Lung (tissue), 12 donors: ENCODE data around the gene FGF14. TPM values are rescaled to one million over a fixed set of nuclear protein-coding genes. Genes with fewer than 3 reads are reported as not detected.
A peak's percentile ranks its signal among the peaks of the same experiment; 100 is the strongest.

Experiments used
- ATAC-seq: fragments of 200-7000 bp; cut with Tn5 transposase; one replicate; pipeline ENCODE4 v1.9.1; 2020; ENCODE audit warnings: moderate number of reproducible peaks; ENCODE audit not compliant: insufficient read depth, low FRiP score
- DNase-seq, 3 donors: peaks; one replicate each; pipeline ENCODE4 v3.0.0-alpha.2; 2013 to 2017
- H3K27ac ChIP-seq, 2 donors: one replicate each; pipeline ENCODE4 v1.5.1; 2013; ENCODE audit warnings: mild to moderate bottlenecking in 2 of 2, moderate library complexity in 2 of 2, control low read depth in 1 of 2, inconsistent platforms in 1 of 2, low read depth in 1 of 2, low read length in 1 of 2
- H3K27me3 ChIP-seq, 3 donors: one replicate each; pipeline ENCODE4 v1.5.1; 2013; ENCODE audit warnings: low read length in 2 of 3; ENCODE audit not compliant: control insufficient read depth in 3 of 3, insufficient read depth in 3 of 3
- H3K36me3 ChIP-seq, 4 donors: one replicate each; pipeline ENCODE4 v1.5.1; 2013; ENCODE audit warnings: low read length in 4 of 4, mild to moderate bottlenecking in 1 of 4, moderate library complexity in 1 of 4; ENCODE audit not compliant: control insufficient read depth in 4 of 4, insufficient read depth in 4 of 4
- H3K4me1 ChIP-seq, 5 donors: one replicate each; pipeline ENCODE4 v1.5.1; 2013; ENCODE audit warnings: low read length in 5 of 5, mild to moderate bottlenecking in 2 of 5, moderate library complexity in 1 of 5; ENCODE audit not compliant: control insufficient read depth in 5 of 5, insufficient read depth in 5 of 5
- H3K4me3 ChIP-seq: one replicate; pipeline ENCODE4 v1.5.1; 2013; ENCODE audit warnings: mild to moderate bottlenecking, control low read depth, moderate library complexity
- H3K9ac ChIP-seq, 2 donors: one replicate each; pipeline ENCODE4 v1.5.1; 2013; ENCODE audit warnings: low read length in 2 of 2, control low read depth in 1 of 2; ENCODE audit not compliant: insufficient read depth in 1 of 2
- H3K9me3 ChIP-seq, 4 donors: one replicate each; pipeline ENCODE4 v1.5.1; 2013; ENCODE audit warnings: low read length in 3 of 4, mild to moderate bottlenecking in 1 of 4, moderate library complexity in 1 of 4; ENCODE audit not compliant: control insufficient read depth in 4 of 4, insufficient read depth in 3 of 4
- CTCF ChIP-seq: IDR thresholded peaks from 2 replicates; pipeline ENCODE4 v1.5.1; 2012; ENCODE audit warnings: mild to moderate bottlenecking; ENCODE audit errors: control extremely low read depth, extremely low read depth
- WGBS, 2 donors: extraction: QIAGEN DNeasy Blood & Tissue Kit; methylation state at CpG; one replicate each; pipeline ENCODE4 v1.1.7; 2013; 5-methylcytosine and 5-hydroxymethylcytosine counted together
- polyA plus RNA-seq, 2 donors: library from polyadenylated mRNA; stranded (reverse); fragments of 200-250 nt; gene quantifications; one replicate each; pipeline ENCODE4 v1.2.1, GENCODE V29; 2013
- total RNA-seq, 2 donors: library from RNA; depleted of rRNA in 1 of 2; stranded (reverse); fragments of >200 nt in 1 of 2; gene quantifications; one replicate each; pipeline ENCODE4 v1.2.1, GENCODE V29; 2014 to 2021
- donor health status: control.
- donor health status: control.
- donor health status: Bipolar disorder and iron deficiency.
- donor health status: healthy.
- donor health status: DM: yes; HTN: yes; CAD: no.

Gene FGF14
- total and polyA plus RNA-seq, 4 donors = 0.59 to 12.9 (median 2.3) TPM

GRCh38 chr13:102207680-102208342 lies 194.0 kb downstream of the FGF14 start:
- Histone ChIP-seq H3K9me3 (no peaks in the 10 kb centered on the region), H3K27ac (no peak overlapping the region), H3K4me1 (peaks cover 0 to 14% (median 0%) of the 10 kb centered on the region in 5 donors), H3K36me3 (no peaks in the 10 kb centered on the region), H3K27me3 (no peaks in the 10 kb centered on the region), H3K9ac (no peak overlapping the region), H3K4me3 (no peak overlapping the region)
- 74 to 75% methylated on average over 3 of the region's 3 CpGs for WGBS, 2 donors
- no peak for TF ChIP-seq CTCF
- DNase-seq = peak in 2 of 3 donors; percentile 18
- no peak for ATAC-seq

- DNase-seq = no peak
- no peaks in the 10 kb centered on the region for H3K27me3 ChIP-seq
- no peak overlapping the region for H3K27ac ChIP-seq
- H3K9ac ChIP-seq = no peak overlapping the region
- no peak for TF ChIP-seq CTCF
- peaks cover 0 to 13% (median 0%) of the 10 kb centered on the region in 5 donors for H3K4me1 ChIP-seq
- no peaks in the 10 kb centered on the region for H3K36me3 ChIP-seq
- H3K9me3 ChIP-seq = no peaks in the 10 kb centered on the region
- H3K4me3 ChIP-seq = no peak overlapping the region
- no peak for ATAC-seq
Measured at GRCh38 chr13:102203718-102204117, 198.1 kb downstream of the FGF14 start.

DNA sequence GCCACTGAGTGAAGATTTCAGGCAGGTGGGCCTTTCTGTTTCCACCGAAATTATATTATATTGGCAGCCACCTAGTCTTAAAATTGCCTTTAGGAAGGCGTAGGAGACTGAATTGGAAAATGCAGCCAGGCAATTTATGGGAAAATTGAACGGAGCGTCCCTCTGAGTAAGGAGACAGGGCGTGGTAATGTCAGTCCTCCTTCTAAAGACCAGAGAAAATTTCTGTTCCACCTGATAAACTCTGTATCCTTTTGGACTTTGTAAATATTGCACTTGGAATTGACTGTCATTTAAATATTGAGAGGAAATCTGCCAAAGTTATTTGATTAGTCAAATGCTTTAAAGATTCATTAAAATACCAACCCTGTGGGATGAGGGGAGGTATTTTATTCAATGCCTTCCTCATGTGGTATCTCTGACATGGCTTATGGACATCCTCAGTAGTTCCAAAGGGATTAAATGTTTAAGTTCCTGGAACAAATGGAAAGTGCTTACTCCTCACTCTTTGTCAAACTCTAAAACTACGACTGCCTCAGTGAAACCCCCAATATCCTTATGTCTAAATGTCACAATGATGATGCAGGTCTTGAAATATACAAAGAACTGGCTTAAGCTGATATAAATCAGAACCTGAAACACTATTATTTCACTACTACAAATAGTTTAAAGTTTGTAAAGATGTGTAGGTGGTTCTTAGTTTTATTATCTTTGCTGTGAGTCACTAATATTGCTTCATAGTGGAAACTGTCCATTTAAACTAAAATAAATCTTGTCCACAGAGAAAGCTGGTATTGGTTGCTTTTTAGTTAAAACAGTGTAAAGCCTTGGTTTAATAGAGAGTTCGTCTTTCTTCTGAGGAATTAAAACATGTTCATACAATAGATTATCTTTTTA lies 203.2 kb downstream of the FGF14 start:
- Histone ChIP-seq H3K27me3 (no peaks in the 10 kb centered on the region), H3K4me3 (no peak overlapping the region), H3K9me3 (no peaks in the 10 kb centered on the region), H3K36me3 (no peaks in the 10 kb centered on the region), H3K9ac (no peak overlapping the region), H3K4me1 (no peaks in the 10 kb centered on the region), H3K27ac (no peak overlapping the region)
- 71 to 84% methylated on average over 7 of the region's 7 CpGs for WGBS, 2 donors
- DNase-seq (no peak), ATAC-seq (no peak)
- no peak for TF ChIP-seq CTCF
